Left ventricle myocardium inferior (tissue), 1 donor: ENCODE results near the gene TTI1. TPM values are rescaled to one million over a fixed set of nuclear protein-coding genes. Genes with fewer than 3 reads are reported as not detected.

Experiments
- DNase-seq: peaks from one replicate; pipeline ENCODE4 v3.0.0-alpha.2; 2020
- H3K27ac ChIP-seq: fragments of 200-600 bp; replicated peaks from 2 replicates; pipeline ENCODE4 v1.8.0; 2021
- H3K27me3 ChIP-seq: fragments of 200-600 bp; 2 replicates; pipeline ENCODE4 v1.8.0; 2021; ENCODE audit warnings: low read depth
- H3K36me3 ChIP-seq: fragments of 200-600 bp; 2 replicates; pipeline ENCODE4 v1.8.0; 2021
- H3K4me1 ChIP-seq: fragments of 200-600 bp; 2 replicates; pipeline ENCODE4 v1.8.0; 2021
- H3K4me3 ChIP-seq: fragments of 200-600 bp; 2 replicates; pipeline ENCODE4 v1.8.0; 2021; ENCODE audit warnings: mild to moderate bottlenecking, moderate library complexity
- H3K9me3 ChIP-seq: fragments of 200-600 bp; replicated peaks from 2 replicates; pipeline ENCODE4 v1.8.0; 2021
- intact Hi-C: fragments of 100-400 bp; cut with micrococcal nuclease; formaldehyde crosslinking; loops from one replicate; pipeline ENCODE4 v1.11.0; 2022
- total RNA-seq: library from RNA; stranded (reverse); fragmentation: NEBNext Ultra II Directional; extraction: Animal tissue kit (Norgen Biotek cat#: 25700); gene quantifications from one replicate; pipeline ENCODE4 v1.2.1, GENCODE V29; 2021
- TF ChIP-seq, protein P1 (sequence below): fragments of 200-600 bp; IDR thresholded peaks from 2 replicates; pipeline ENCODE4 v1.8.0; 2021; ENCODE audit warnings: antibody characterized with exemption, mild to moderate bottlenecking, borderline replicate concordance
- donor health status: DM: no; HTN: yes; CAD: no; lungs with severe emphysema.

TTI1 gene
- total RNA-seq, 1 donor from 2014 or later: 12.1 TPM

- Histone ChIP-seq H3K4me3 (no peak overlapping the region), H3K36me3 (no peaks in the 10 kb centered on the region), H3K27ac (no peak overlapping the region), H3K27me3 (no peaks in the 10 kb centered on the region), H3K4me1 (no peaks in the 10 kb centered on the region), H3K9me3 (peaks cover 11% of the 10 kb centered on the region)
- intact Hi-C loops: no loop called here
- TF ChIP-seq, protein P1, sequence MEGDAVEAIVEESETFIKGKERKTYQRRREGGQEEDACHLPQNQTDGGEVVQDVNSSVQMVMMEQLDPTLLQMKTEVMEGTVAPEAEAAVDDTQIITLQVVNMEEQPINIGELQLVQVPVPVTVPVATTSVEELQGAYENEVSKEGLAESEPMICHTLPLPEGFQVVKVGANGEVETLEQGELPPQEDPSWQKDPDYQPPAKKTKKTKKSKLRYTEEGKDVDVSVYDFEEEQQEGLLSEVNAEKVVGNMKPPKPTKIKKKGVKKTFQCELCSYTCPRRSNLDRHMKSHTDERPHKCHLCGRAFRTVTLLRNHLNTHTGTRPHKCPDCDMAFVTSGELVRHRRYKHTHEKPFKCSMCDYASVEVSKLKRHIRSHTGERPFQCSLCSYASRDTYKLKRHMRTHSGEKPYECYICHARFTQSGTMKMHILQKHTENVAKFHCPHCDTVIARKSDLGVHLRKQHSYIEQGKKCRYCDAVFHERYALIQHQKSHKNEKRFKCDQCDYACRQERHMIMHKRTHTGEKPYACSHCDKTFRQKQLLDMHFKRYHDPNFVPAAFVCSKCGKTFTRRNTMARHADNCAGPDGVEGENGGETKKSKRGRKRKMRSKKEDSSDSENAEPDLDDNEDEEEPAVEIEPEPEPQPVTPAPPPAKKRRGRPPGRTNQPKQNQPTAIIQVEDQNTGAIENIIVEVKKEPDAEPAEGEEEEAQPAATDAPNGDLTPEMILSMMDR: no peak
- no peak for DNase-seq
These were observed 89.5 kb downstream of the TTI1 start for GRCh38 chr20:37943501-37944455.

DNA sequence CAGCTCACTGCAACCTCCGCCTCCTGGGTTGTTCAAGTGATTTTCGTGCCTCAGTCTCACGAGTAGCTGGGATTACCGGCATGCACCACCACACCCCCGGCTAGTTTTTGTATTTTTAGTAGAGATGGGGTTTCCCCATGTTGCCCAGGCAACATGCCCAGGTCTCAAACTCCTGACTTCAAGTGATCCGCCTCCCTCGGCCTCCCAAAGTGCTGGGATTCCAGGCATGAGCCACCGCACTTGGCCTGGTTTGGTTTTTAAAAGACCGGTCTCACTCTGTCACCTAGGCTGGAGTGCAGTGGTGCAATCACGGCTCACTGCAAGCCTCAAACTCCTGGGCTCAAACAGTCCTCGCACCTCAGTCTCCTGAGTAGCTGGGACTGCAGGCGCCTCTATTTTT lies 90.2 kb downstream of the TTI1 start:
- Histone ChIP-seq H3K9me3 (peaks cover 8% of the 10 kb centered on the region), H3K4me3 (no peak overlapping the region), H3K4me1 (no peaks in the 10 kb centered on the region), H3K27ac (no peak overlapping the region), H3K36me3 (no peaks in the 10 kb centered on the region), H3K27me3 (no peaks in the 10 kb centered on the region)
- DNase-seq: no peak
- TF ChIP-seq, protein P1: no peak
- intact Hi-C loops: no loop called here

GRCh38 chr20:37941992-37942391 lies 91.3 kb downstream of the TTI1 start:
- no peak for DNase-seq

DNA sequence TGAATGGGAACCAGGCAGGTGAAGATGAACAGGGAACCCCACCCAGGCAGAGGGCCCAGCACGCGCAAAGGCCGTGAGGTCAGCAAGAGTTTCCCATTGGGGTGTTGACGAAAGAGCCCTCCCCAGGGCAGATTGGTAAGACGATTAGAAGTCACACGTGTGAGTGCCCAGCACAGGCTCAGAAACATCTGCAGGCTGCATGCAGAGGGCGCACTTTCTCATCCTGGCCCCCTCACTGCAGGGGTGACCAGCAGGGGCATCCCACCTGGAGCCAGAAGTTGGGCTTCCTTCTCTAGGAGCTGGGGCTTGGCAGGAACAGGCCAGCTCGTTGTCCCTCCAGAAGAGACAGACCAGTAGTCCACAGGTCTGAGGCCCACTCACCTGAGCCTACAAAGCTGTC lies 91.9 kb downstream of the TTI1 start:
- H3K27ac ChIP-seq: no peak overlapping the region
- H3K4me3 ChIP-seq: no peak overlapping the region
- H3K27me3 ChIP-seq: no peaks in the 10 kb centered on the region
- no peaks in the 10 kb centered on the region for H3K9me3 ChIP-seq
- H3K4me1 ChIP-seq: no peaks in the 10 kb centered on the region
- H3K36me3 ChIP-seq: no peaks in the 10 kb centered on the region
- TF ChIP-seq, protein P1: peak; percentile 13
- DNase-seq: no peak
- intact Hi-C loops: no loop called here

More at GRCh38 chr20:37941992-37942391, 91.3 kb downstream of the TTI1 start:
- H3K4me1 ChIP-seq: no peaks in the 10 kb centered on the region
- H3K36me3 ChIP-seq: no peaks in the 10 kb centered on the region
- H3K4me3 ChIP-seq: no peak overlapping the region
- H3K9me3 ChIP-seq: no peaks in the 10 kb centered on the region
- H3K27ac ChIP-seq: no peak overlapping the region
- H3K27me3 ChIP-seq: no peaks in the 10 kb centered on the region
- TF ChIP-seq, protein P1: no peak
- intact Hi-C loops: no loop called here

GRCh38 chr20:37940858-37941257 lies 92.4 kb downstream of the TTI1 start:
- DNase-seq: no peak
- no peak overlapping the region for H3K27ac ChIP-seq
- H3K4me3 ChIP-seq: no peak overlapping the region
- no peaks in the 10 kb centered on the region for H3K4me1 ChIP-seq
- no peaks in the 10 kb centered on the region for H3K27me3 ChIP-seq
- intact Hi-C loops: no loop called here
- H3K9me3 ChIP-seq: no peaks in the 10 kb centered on the region
- H3K36me3 ChIP-seq: no peaks in the 10 kb centered on the region
- TF ChIP-seq, protein P1: no peak
